NAMALWA (cell line): ENCODE data around the gene PLTP.

ENCODE experiments used
- DNase-seq: peaks from one replicate; pipeline ENCODE4 v3.0.0-alpha.2; 2015; ENCODE audit warnings: low spot score

The PLTP gene

DNA sequence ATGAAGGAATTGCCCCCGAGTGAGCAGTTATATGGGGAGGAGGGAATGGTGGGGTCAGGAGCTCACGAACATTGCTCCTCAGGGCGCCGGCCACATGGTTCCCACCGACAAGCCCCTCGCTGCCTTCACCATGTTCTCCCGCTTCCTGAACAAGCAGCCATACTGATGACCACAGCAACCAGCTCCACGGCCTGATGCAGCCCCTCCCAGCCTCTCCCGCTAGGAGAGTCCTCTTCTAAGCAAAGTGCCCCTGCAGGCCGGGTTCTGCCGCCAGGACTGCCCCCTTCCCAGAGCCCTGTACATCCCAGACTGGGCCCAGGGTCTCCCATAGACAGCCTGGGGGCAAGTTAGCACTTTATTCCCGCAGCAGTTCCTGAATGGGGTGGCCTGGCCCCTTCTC is 13.7 kb downstream of the PLTP start:
- DNase-seq = no peak

DNA sequence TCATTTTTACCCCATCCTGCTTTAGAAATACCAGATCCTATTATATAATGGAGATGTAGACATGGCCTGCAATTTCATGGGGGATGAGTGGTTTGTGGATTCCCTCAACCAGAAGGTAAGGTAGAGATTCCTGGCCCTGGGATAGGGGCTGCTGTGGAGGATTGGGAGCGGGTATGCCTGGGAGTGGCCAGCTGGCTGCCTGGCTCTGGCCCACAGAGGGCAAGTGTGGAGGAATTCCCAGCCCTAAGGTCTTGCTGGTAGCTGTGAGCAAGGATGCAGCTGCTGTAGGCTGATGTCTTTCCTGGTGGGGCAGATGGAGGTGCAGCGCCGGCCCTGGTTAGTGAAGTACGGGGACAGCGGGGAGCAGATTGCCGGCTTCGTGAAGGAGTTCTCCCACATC is 14.3 kb downstream of the PLTP start:
- DNase-seq = no peak

DNA sequence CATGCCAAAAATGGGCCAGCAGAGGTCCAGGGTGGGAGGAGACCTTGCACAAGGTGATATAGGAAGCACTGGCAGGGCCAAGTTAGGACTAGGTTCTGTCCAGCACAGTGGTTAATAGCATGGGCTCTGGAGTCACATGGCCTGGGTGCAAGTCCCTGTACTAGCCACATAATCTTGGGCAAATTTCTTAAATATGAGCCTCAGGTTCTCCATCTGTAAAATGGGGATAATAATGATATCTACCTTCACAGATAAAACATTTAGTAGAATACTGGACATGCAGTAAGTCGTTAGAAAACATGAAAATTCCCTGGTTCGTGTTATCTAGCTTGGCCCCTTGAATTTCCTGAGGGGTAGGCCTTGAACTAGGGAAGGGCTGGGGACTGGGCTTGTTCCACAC is 14.7 kb downstream of the PLTP start:
- no peak for DNase-seq

DNA sequence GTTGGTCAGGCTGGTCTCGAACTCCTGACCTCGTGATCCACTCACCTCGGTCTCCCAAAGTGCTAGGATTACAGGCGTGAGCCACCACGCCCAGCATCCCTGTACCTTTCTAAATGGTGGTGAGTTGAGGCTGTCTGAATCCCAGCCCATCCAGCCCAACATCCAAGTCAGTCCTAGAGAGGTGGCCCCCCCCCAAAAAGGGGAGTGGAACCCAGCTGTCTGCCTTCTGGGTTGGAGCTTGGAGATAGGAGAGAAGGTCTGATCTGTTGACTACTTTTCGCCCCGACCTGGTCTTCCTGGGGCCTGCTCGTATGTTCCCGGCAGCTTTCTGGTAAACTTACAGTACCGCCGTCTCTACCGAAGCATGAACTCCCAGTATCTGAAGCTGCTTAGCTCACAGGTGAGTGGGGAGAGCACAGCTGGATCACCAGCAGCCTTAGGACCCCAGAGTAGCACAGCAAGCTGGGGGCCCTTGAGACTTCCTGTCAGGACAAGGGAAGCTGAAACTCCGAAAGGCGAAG is 15.3 kb downstream of the PLTP start:
- DNase-seq = no peak

GRCh38 chr20:45894797-45895196 is 17.2 kb downstream of the PLTP start:
- DNase-seq = no peak

DNA sequence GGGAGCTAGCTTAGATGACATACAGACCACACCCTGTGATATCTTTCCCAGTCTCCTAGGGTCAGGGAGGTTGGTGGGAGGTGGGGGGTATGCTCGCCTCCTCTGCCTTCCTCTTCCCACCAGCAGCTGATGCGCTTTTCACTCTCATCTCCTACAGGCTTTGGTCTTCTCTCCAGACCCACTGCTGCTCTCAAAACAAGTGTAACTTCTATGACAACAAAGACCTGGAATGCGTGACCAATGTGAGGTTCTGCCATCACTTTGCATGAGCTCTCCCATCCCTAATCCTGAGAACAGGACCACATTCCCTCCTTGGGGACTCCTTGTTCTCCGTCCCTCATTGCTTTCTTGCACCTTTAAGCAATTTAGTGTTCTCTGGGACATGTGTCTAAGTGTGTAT is 18.1 kb downstream of the PLTP start:
- no peak for DNase-seq

DNA sequence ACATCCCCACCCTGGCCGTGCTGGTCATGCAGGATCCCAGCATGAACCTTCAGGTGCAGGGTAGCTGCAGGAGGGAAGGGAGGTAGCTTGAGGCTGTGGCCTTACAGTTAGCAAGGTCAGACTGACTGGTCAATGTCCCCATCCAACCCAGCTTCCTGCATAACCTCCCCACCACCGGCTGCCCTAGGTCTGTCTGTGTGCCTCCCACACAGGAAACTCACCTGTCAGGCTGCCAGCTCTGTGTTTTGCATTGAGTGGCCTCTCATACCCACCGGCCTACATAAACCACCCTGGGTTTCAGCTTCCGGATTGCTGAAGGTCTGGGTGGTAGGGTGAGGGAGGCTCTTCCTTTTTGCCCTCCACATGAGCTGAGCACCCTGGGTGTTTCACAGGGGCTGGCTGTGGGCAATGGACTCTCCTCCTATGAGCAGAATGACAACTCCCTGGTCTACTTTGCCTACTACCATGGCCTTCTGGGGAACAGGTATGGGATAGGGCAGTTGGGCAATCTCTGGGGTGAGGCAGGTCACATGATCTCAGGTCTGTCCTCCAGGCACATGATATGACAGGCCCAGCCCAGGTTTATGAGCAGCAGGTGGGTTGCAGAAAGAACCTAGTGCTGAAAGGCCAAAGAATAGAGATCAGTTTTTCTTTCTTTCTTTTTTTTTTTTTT is 19.0 kb downstream of the PLTP start:
- DNase-seq = no peak

GRCh38 chr20:45892049-45892825 is 19.7 kb downstream of the PLTP start:
- no peak for DNase-seq

GRCh38 chr20:45890985-45891983 is 20.7 kb downstream of the PLTP start, which contains the start of the genes CTSA and NEURL2:
CTSA (plus strand) TSS chr20:45891335; CDS start chr20:45891569, 234 bp downstream.
NEURL2 (minus strand) TSS chr20:45891208; CDS start chr20:45890991, 217 bp downstream.
- peak; percentile 90 for DNase-seq

DNA sequence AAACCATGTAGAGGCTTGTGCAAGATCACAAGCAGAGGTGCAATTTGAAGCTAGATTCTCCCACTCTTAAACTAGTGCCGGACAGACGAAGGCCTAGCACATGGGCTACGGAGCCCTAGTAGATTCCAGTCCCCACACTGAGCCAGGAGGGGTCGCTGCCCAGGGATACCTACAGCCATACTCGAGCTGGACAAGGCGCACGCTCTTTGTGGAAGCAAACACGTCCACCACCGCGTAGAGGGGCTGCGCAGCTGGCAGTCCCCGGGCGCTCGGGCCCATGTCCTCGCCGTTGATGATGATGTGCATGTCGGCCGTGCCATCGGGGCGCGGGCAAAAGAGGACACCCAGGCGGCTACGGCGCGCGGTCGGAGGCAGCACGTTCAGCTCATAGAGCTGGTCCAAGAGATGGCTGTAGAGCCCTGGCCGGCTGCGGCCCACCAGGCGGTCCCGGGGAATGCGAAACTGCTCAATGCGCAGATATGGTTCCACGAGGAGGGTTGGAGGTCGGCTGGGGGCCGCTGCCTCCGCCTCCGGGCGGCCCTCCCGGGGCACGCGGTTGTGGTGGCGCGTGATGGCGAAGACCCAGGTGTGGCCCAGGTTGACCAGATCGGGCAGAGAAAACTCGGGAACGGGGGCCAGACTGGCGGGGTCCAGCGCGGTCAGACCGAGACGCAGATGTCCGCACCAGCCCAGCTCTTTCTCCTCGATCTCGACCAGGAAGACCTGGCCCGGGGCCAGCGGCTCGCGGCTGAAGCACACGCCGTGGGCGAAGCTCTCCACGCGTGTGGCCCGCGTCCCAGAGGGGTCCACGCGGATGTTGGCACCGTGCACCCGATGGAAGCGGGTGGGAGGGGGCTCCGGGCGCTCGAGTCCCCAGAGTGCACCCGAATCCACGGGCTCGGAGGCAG is 21.6 kb downstream of the PLTP start:
- DNase-seq = no peak

GRCh38 chr20:45888681-45889080 is 23.3 kb downstream of the PLTP start:
- DNase-seq = no peak

GRCh38 chr20:45887346-45887715 is 24.6 kb downstream of the PLTP start, which contains the start of gene SPATA25:
SPATA25 (minus strand) TSS chr20:45887622; CDS start chr20:45887590, 32 bp downstream.
- DNase-seq = no peak

DNA sequence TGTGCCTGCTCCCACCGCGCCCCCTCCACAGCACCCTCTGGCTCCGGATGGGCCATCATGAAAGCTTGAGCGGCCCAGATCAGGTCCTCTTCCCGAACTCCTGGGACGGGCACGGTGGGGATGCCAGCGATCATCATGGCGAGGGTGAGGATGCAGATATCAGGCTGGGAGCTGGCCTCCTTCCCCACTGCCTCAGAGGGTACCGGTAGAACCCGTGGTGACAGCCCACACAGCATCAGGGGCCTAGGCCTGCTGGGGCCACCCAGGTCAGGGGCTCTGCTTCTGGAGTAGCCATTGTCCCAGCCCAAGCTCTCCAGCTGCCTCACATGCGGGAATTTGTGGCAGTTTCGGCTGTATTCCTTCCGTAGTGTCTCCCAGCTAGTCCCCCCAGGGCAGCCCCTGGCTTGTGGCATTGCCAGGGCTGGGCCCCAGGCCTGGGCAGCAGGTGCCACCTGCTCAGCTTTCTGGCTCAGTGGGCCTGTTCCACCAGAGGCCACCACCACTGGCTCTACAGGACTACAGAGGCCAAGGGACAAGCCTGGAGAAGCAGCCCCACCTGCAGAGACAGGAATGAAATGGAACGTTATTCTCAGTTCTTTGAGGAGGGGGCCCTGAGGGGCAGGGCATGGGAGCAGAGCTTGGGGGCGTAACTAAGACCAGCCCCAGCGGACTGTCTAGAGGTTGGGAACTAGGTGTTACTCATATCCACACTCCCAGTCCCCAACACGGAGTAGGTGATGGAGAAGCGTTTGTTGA is 25.2 kb downstream of the PLTP start:
- no peak for DNase-seq

DNA sequence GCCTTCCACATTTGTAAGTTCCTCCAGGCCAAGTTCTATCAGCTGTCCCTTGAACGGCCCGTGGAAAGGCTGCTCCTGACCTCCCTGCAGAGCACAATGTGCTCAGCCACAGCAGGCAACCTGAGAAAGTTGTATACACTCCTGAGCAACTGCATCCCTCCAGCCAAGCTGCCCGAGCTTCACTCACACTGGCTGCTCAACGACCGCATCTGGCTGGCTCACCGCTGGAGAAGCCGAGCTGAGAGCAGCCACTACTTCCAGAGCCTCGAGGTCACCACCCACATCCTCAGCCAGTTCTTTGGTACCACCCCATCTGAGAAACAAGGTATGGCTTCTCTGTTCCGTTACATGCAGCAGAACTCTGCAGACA is 28.9 kb downstream of the PLTP start:
- no peak for DNase-seq

- DNase-seq = no peak
These were observed 29.4 kb downstream of the PLTP start for GRCh38 chr20:45882469-45883099.

DNA sequence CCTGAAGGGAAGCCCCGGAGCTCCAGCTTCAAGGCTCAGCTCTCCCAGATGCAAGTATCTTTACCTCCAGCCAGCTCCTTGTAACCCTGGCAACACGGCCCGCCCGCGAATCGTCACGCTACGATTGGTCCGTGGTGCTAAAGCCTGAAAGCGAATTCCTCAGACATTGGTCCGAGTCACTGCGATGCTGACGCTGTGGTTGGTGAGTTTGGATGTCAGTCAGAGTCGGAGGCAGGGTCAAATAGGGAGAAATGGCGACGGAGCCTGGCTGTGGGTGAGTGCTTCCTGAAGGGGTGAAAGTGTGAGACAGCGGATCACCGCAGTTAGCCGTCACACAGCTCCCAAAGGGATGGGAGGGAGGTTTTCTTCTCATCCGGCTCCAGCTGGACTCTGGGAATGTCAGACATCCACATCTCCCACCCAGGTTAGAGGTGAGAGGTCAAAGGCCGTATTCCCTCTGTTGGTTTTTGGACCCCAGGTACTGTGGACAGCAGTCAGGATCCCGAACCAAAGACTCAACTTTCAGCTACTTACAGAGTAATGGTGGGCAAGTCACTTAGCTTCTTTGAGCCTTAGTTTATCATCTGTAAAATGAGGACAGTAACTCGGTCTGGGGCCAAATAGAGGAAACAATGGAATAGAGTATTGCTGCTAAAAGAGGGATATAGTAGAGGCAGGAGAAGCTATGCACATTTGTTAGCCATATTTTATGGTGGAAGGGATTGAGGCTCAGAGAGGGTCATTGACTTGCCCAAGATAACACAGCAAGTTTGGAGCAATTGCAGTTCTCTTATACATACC is 30.8 kb downstream of the PLTP start, which contains the start of gene ZSWIM1:
TSS of gene ZSWIM1 (plus strand) at position 240 of the 801 bp plus-strand sequence. CDS start 1,366 bp downstream, outside the sequence.
- peak; percentile 99 for DNase-seq

- no peak for DNase-seq
These were observed 33.7 kb downstream of the PLTP start for GRCh38 chr20:45878076-45878761.

- no peak for DNase-seq
These were observed 37.4 kb downstream of the PLTP start for GRCh38 chr20:45874576-45874975.
